ENCODE results near the gene ANP32E. TPM values are rescaled to one million over a fixed set of nuclear protein-coding genes. Genes with fewer than 3 reads are reported as not detected.
A peak's percentile ranks its signal among the peaks of the same experiment; 100 is the strongest.

Gene ANP32E
- total and polyA plus RNA-seq, 2 of the 4 experiments (the other 2 are of a cell fraction): 5.9 to 18.4 TPM

DNA sequence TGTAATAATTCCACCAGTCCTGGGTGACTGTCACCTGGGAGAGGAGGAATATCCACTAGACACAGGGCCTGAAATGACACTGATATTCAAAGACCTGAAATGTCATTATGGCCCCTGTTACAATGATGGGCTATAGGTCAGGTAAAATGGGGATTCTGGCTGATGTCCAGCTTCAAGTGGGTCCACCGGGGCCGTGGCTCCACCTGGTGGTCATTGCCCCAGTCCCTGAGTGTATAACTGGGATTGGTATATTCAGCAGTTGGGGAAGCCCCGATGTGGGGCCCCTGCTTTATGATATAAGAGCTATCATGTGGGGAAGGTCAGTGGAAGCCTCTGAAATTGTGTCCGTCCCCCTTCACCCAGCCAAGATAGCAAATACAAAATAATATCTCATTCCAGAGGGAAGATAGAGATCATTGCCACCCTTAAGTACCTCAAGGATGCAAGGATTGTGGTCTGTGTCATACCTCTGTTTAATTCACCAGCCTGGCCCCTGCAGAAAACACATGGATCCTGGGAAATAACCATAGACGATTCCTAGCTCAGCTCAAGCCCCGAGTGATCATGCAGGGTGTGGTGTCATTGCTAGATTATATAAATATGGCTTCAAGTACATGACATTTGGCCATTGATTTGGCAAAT lies 66.8 kb downstream of the ANP32E start:
- no CpG with 5 or more reads among the region's 6 CpGs for WGBS, 2 experiments (ENCODE audit: extremely low coverage in 2 of 2, insufficient read length in 1 of 2)
- BruUV-seq (replicated peaks): no TSS peak
- Histone ChIP-seq H3K18ac (ENCODE audit: low read depth, low read length) (no peak overlapping the region), H3K79me1 (ENCODE audit: low read depth in 1 of 2, low read length in 2 of 2) (peaks cover 0 to 2% of the 10 kb centered on the region in 2 experiments; a peak in 2 of 4 replicates), H3K56ac (ENCODE audit: extremely low read depth, insufficient read depth, low read length) (no peak overlapping the region), H4K91ac (ENCODE audit: insufficient read depth, low read depth, low read length) (0 out of 2 replicates have a peak overlapping the region, but pooled peaks have one; percentile 5), H3K23ac (ENCODE audit: low read depth, low read length) (no peak overlapping the region), H3K14ac (replicated peaks; ENCODE audit: low read depth, low read length) (no peak overlapping the region), H3K27me3 (ENCODE audit: control insufficient read depth, insufficient read depth, low read length) (no peaks in the 10 kb centered on the region), H2AK5ac (ENCODE audit: low read depth, low read length) (peak overlapping the region; percentile 40; the same call in 1 of the 2 replicates), H2AK9ac (replicated peaks; ENCODE audit: low read depth, low read length, poor library complexity) (peak overlapping the region; percentile 11), H3K4ac (ENCODE audit: low read depth, low read length) (no peak overlapping the region), H3K4me3 (ENCODE audit: insufficient read depth, low read depth, low read length) (no peak overlapping the region), H4K8ac (ENCODE audit: low read depth in 2 of 2, low read length in 2 of 2) (no peak overlapping the region), H3K4me1 (ENCODE audit: control insufficient read depth, insufficient read depth, low read length) (peaks cover 6% of the 10 kb centered on the region), H2BK5ac (ENCODE audit: low read depth, low read length, poor library complexity, severe bottlenecking) (no peak overlapping the region), H3K9me1 (ENCODE audit: insufficient read depth, low read length) (peaks cover 11% of the 10 kb centered on the region), H2BK15ac (ENCODE audit: low read depth, low read length) (no peak overlapping the region), H4K5ac (ENCODE audit: low read depth, low read length) (no peak overlapping the region), H4K20me1 (ENCODE audit: insufficient read depth, low read length) (no peaks in the 10 kb centered on the region), H3K9ac (ENCODE audit: low read depth, low read length) (no peak overlapping the region), H2BK120ac (ENCODE audit: low read depth, low read length) (no peak overlapping the region), H3K4me2 (ENCODE audit: low read depth, low read length) (no peak overlapping the region), H2AFZ (replicated peaks; ENCODE audit: low read length, poor library complexity) (peak overlapping the region; percentile 25), H2BK20ac (ENCODE audit: low read depth, low read length) (peak overlapping the region; percentile 37; the same call in 1 of the 2 replicates), H3K36me3 (ENCODE audit: control insufficient read depth, insufficient read depth, low read length) (no peaks in the 10 kb centered on the region), H3K27ac (ENCODE audit: insufficient read depth, low read length) (no peak overlapping the region), H3K9me3 (ENCODE audit: control insufficient read depth, insufficient read depth, low read length) (no peaks in the 10 kb centered on the region)
- dilution Hi-C loops (cut with HindIII; ENCODE audit: low sequenced_read_pairs, unreplicated experiment) (no loop called here), in situ Hi-C loops (cut with MboI; ENCODE audit: low sequenced_read_pairs) (loop anchor here (5.0 kb wide), 2 partner anchors 97 to 207 kb away; no protein-coding TSS in a partner anchor), intact Hi-C loops (cut with micrococcal nuclease) (loop anchor here (1.0 to 2.0 kb wide), 2 partner anchors 96 to 206 kb away; no protein-coding TSS in a partner anchor)
- ChIA-PET POLR2A (ENCODE audit: unreplicated experiment) (no interaction called here), CTCF (interaction anchor here (0.5 to 1.5 kb wide), 8 partner anchors 10 to 281 kb away, joined by 3 to 9 read pairs (median 4); a partner anchor contains a TSS)
- DNase-seq: peak; percentile 63
- TF ChIP-seq CEBPB (IDR thresholded peaks at IDR 0.05; ENCODE audit: low read depth, low read length) (no peak), RCOR1 (IDR thresholded peaks at IDR 0.05; ENCODE audit: insufficient replicate concordance, low read length) (no peak), BHLHE40 (IDR thresholded peaks at IDR 0.05; ENCODE audit: low read depth, low read length) (no peak), CHD1 (IDR thresholded peaks at IDR 0.05; ENCODE audit: low read depth, low read length) (0 out of 2 replicates have a peak, but pooled peaks have one; percentile 62), MAZ (IDR thresholded peaks at IDR 0.05; ENCODE audit: borderline replicate concordance, low read depth, low read length) (no peak), RFX5 (IDR thresholded peaks at IDR 0.05; ENCODE audit: low read depth, low read length) (no peak), SMC3 (IDR thresholded peaks at IDR 0.05; ENCODE audit: low read depth, low read length) (peak; percentile 97), FOS (IDR thresholded peaks at IDR 0.05; ENCODE audit: low read depth, low read length) (no peak), RAD21 (IDR thresholded peaks at IDR 0.05; ENCODE audit: low read length) (peak; percentile 93)
- TF ChIP-seq, protein P1, sequence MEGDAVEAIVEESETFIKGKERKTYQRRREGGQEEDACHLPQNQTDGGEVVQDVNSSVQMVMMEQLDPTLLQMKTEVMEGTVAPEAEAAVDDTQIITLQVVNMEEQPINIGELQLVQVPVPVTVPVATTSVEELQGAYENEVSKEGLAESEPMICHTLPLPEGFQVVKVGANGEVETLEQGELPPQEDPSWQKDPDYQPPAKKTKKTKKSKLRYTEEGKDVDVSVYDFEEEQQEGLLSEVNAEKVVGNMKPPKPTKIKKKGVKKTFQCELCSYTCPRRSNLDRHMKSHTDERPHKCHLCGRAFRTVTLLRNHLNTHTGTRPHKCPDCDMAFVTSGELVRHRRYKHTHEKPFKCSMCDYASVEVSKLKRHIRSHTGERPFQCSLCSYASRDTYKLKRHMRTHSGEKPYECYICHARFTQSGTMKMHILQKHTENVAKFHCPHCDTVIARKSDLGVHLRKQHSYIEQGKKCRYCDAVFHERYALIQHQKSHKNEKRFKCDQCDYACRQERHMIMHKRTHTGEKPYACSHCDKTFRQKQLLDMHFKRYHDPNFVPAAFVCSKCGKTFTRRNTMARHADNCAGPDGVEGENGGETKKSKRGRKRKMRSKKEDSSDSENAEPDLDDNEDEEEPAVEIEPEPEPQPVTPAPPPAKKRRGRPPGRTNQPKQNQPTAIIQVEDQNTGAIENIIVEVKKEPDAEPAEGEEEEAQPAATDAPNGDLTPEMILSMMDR (conservative IDR thresholded peaks at IDR 0.05; ENCODE audit: low read depth, low read length): peak; percentile 93
- ATAC-seq (ENCODE audit: low read depth): peak; percentile 65

Measured in IMR-90 (cell line).